ENCODE data around the gene DCDC2.
A peak's percentile ranks its signal among the peaks of the same experiment; 100 is the strongest.
"Not testable (repeated sequence)": the region's sequence is repeated elsewhere in the genome, so short reads cannot be mapped to it uniquely, and the experiment has no call there.

Gene DCDC2

GRCh38 chr6:24357336-24358218 is at the start of gene DCDC2:
Gene DCDC2, minus strand, starts transcription at chr6:24358059. Its CDS starts 309 bp downstream, at chr6:24357750.
- DNase-seq, result peak in 1 of 3 experiments; percentile 84

DNA sequence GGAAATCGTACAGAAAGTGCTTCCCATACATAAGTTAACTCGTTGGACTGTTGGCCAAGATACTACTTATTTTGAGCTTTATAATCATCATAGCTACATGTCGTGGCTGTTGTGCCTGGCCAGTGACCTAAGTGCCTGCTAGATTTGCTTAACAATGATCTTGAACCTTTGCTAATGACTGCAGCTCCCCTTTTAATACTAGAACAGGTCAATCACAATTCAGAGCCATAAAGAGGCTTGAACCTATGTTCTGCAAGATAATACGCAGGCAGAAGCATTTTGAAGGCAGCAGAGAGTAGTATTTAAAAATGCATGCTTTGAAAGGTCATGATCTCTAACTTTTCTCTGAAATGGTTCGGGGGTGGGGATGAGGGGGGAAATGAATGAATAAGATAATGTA is 47.4 kb upstream of the DCDC2 start:
- no peak for DNase-seq

DNA sequence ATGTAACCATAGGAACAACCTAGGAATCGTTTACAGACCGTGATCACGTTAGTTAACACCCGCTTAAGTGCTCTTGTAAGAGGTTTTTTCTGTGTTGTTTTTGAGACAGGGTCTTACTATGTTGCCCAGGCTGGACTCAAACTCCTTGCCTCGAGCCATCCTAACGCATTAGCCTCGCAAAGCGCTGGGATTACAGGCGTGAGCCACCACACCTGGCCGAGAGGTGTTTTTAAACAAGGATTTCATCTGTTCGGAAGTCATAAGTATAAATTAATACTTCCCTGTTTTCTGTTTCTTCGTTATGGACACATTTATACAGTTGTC is 45.6 kb upstream of the DCDC2 start:
- no peak for DNase-seq

DNA sequence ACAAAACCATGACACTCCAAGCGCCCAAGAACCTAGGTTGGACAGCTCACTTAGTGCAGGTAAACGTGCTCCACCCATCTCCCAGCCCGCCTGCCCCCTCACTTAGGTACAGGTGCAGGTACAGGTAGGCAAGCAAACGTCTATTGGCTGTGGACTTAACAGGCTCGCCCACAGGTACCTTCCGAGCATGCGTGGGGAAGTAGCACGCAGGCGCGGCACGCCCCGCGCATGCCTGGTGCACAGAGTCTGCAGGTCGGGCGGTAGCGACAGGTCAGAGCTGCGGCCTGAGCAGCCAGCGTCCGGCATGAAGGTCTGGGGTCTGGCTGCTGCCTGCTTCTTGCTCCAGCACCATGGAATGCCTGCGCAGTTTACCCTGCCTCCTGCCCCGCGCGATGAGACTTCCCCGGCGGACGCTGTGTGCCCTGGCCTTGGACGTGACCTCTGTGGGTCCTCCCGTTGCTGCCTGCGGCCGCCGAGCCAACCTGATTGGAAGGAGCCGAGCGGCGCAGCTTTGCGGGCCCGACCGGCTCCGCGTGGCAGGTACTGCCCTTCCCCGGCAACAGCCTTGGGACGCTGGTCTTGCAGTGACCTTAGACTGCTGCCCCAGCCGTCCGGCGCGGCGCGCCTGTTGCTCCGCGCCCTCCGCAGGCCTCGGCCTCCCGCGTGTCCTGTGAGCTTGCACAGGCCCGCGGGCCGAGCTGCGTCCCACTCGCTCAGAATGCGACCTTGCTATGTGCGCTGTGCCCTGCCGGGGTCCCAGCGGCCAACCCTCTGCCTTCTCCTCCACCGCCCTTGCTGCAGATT is 45.0 kb upstream of the DCDC2 start, which contains the start of gene MRS2:
Gene MRS2, plus strand, starts transcription at position 240 of the 804 bp plus-strand sequence. Its CDS starts 111 bp downstream, at position 351.
- DNase-seq, result peak; percentile 90 to 95 (median 93)

DNA sequence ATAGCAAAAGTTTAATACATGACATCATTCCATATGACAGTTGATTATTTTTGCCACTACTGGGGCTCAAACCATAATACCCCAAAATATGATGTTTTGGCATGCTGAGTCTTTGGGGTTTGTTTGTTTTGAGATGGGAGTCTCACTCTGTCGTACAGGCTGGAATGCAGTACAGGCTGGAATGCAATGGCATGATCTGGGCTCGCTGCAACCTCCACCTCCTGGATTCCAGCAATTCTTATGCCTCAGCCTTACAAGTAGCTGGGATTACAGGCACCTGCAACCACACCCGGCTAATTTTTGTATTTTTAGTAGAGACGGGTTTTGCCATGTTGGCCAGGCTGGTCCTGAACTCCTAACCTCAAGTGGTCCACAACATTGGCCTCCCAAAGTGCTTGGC is 43.6 kb upstream of the DCDC2 start:
- no peak for DNase-seq

GRCh38 chr6:24400045-24401039 is 42.5 kb upstream of the DCDC2 start:
- DNase-seq, result not testable (repeated sequence)

- no peak for DNase-seq
Observed at GRCh38 chr6:24397631-24398030, 39.8 kb upstream of the DCDC2 start.

GRCh38 chr6:24396824-24397223 is 39.0 kb upstream of the DCDC2 start:
- DNase-seq, result no peak

- no peak for DNase-seq
Observed at GRCh38 chr6:24394780-24395437, 37.0 kb upstream of the DCDC2 start.

DNA sequence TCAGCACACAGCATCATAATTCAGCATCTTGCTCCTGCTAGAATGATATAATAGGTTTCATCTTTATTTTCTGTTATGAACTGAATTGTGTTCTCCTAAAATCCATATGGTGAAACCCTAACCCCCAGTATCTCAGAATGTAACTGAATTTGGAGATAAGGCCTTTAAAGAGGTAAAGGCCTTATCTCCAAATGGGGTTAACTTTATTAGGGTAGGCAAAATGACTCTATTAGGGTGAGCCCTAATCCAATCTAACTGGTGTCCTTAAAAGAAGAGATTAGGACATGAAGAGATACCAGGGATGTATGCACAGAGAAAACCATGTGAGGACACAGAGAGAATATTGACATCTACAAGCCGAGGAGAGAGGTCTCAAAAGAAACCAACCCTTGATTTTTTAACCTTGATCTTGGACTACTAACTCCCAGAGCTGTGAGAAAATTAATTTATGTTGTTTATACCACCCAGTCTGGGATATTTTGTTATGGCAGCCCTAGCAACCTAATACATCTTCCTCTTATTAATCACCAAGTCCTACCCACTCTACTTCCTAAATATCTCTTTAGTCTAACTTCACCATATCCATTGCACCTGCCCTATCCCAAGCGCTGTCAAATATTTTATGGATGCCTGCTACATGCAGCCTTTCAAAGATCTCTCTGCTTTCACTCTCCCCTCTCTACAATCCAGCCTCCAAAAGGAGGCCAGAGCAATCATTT is 36.4 kb upstream of the DCDC2 start:
- no peak for DNase-seq

GRCh38 chr6:24391756-24392405 is 34.0 kb upstream of the DCDC2 start:
- DNase-seq, result no peak

- no peak for DNase-seq
Observed at GRCh38 chr6:24391208-24391607, 33.3 kb upstream of the DCDC2 start.

- DNase-seq, result no peak
Observed at GRCh38 chr6:24387818-24388217, 30.0 kb upstream of the DCDC2 start.

- DNase-seq, result no peak
Observed at GRCh38 chr6:24385536-24386269, 27.8 kb upstream of the DCDC2 start.

DNA sequence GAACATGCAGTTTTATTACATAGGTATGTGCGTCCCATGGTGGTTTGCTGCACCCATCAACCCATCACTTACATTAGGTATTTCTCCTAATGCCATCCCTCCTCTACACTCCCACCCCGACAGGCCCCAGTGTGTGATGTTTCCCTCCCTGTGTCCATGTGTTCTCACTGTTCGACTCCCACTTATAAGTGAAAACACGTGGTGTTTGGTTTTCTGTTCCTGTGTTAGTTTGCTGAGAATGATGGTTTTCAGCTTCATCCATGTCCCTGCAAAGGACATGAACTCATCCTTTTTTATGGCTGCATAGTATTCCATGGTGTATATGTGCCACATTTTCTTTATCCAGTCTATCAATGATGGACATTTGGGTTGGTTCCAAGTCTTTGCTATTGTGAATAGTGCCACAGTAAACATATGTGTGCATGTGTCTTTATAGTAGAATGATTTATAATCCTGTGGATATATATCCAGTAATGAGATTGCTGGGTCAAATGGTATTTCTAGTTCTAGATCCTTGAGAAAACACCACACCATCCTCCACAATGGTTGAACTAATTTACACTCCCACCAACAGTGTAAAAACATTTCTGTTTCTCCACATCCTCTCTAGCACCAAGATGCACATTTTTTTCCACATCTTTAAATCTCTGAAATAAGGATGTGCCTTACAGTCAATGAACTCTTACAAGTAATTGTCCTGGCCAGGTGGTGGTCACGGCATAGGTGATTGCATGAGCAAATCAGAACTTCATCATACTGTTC is 26.7 kb upstream of the DCDC2 start:
- DNase-seq, result not testable (repeated sequence)

DNA sequence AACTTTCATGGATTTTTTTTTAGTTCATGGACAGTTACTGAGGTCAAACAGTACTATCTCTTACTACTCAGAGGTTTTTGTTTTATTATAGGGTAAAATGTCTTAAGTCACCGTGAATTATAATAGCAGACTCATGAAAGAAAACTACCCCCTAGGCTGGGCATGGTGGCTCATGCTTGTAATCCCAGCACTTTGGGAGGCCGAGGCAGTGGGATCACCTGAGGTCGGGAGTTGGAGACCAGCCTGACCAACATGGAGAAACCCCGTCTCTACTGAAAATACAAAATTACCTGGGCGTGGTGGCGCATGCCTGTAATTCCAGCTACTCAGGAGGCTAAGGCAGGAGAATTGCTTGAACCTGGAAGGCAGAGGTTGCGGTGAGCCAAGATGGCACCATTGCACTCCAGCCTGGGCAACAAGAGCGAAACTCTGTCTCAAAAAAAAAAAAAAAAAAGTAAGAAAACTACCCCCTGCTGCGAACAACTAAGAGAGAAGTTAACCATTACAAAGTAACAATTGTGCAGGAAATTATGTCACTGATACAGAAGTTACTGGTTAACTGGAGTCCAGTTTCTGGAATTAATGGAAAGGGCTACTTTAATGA is 25.1 kb upstream of the DCDC2 start:
- DNase-seq, result not testable (repeated sequence)

DNA sequence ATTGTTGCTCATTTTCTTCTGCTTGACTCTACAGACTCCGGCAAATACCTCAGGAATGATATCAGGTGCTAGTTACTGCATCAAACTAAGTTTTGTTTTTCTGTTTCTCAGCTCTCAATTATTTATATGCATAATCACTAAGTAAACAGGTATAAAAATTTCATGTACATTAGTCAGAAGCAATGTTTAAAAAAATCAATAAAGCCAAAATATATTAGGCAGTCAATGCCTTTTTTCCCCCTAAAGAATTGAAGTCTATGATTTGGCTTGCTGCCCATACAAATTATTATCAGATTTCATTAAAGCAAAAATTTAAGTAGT is 24.3 kb upstream of the DCDC2 start:
- no peak for DNase-seq

DNA sequence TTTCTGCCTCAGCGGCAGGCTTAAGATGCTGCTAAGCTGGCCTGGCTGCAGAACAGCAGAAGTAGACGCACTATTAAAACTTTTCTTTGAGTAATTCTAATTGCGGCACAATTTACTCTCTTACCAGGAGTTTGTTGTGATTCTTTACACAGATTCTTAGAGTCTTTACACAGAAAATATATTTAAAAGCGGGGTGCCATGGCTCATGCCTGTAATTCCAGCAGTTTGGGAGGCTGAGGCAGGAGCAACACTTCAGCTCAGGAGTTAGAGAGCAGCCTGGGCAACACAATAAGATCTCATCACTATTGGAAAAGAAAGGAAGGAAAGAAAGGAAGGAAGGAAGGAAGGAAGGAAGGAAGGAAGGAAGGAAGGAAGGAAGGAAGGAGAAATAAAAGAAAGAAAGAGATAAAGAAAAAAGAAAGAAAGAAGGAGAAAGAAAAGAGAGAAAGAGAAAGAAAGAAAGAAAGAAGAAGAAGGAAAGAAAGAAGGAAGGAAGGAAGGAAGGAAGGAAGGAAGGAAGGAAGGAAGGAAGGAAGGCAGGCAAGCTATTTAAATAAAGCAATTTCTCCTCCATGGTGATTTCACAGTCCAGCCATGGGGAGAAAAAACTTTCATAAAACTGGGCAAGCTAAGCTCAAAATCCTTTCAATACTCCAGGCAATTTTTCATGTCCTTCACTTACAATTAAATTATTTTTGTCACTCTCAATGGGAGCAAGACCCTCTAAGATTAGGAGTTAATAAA is 23.8 kb upstream of the DCDC2 start:
- DNase-seq, result no peak
